B cell (primary cell): ENCODE measurements around the gene BBS1.

Experiments
- CTCF ChIP-seq: fragments of 200-600 bp; IDR thresholded peaks from one replicate; pipeline ENCODE4 v1.8.0; 2022; ENCODE audit warnings: antibody characterized with exemption, mild to moderate bottlenecking
- EZH2 ChIP-seq: IDR thresholded peaks from 2 replicates; pipeline ENCODE4 v1.6.1; 2012; ENCODE audit warnings: borderline replicate concordance, low read depth, mild to moderate bottlenecking, moderate library complexity, low read length; ENCODE audit not compliant: insufficient read depth, poor library complexity, severe bottlenecking

DNA sequence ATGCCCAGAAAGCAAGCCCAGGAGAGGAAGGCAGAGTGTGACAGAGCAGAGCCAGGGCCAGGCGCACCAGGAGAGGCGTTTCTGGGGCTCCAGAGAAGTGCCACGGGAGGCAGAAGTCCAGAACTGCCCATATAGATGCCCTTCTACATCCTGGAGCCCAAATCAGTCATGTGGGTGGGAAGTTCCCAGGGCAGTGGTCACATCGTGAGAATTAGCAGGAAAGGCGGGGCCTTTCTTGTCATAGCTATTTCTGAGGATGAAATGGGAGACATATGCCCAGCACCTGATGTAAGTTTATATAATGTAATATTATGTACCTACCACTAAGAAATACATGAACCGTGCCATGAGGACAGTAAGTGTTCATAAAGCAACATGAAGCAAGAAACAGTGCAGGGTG is 22.3 kb downstream of the BBS1 start:
- no peak for TF ChIP-seq CTCF
- no peak for TF ChIP-seq EZH2
